ENCODE measurements around the gene CYP1A1.
"Not testable (repeated sequence)": the region's sequence is repeated elsewhere in the genome, so short reads cannot be mapped to it uniquely, and the experiment has no call there.

CYP1A1 gene

DNA sequence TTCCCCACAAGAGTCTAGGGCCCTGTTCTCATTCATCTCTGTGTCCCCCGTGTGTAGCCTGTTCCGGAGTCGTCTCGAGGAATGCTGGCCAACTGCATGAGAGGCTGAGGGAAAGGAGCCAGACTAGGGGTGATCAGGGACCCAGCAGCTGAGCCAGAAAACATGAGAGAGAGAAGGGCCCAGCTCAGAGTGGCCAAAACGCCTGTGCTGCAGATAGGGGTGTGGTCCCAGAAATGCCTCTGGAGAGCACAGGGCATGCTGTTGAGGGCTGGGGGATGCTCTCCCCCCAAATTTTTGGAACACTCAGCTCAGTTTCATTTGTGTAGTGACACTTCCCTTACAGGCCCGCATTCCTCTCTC lies 37.4 kb upstream of the CYP1A1 start:
- Histone ChIP-seq H3K9me3 (ENCODE audit: control insufficient read depth, low read length) (no peaks in the 10 kb centered on the region), H3K27ac (ENCODE audit: low read depth, low read length, severe bottlenecking) (no peak overlapping the region), H3K4me3 (ENCODE audit: extremely low read depth, insufficient read depth, low read length, poor library complexity, severe bottlenecking) (no peak overlapping the region), H3K4me1 (ENCODE audit: control insufficient read depth, insufficient read depth, low read length, poor library complexity, severe bottlenecking) (no peaks in the 10 kb centered on the region), H3K36me3 (ENCODE audit: control insufficient read depth, insufficient read depth, low read length) (no peaks in the 10 kb centered on the region)
- WGBS, 2 experiments (ENCODE audit: insufficient coverage in 2 of 2) = 72% methylated on average over 5 of the region's 6 CpGs; no CpG with 5 or more reads in 1 of the 2 experiments

- H3K36me3 ChIP-seq (ENCODE audit: control insufficient read depth, insufficient read depth, low read length) = no peaks in the 10 kb centered on the region
- no peaks in the 10 kb centered on the region for H3K4me1 ChIP-seq (ENCODE audit: control insufficient read depth, insufficient read depth, low read length, poor library complexity, severe bottlenecking)
- WGBS, 2 experiments (ENCODE audit: insufficient coverage in 2 of 2) = 98 to 100% methylated on average over 5 of the region's 8 CpGs
- no peak overlapping the region for H3K27ac ChIP-seq (ENCODE audit: low read depth, low read length, severe bottlenecking)
- no peak overlapping the region for H3K4me3 ChIP-seq (ENCODE audit: extremely low read depth, insufficient read depth, low read length, poor library complexity, severe bottlenecking)
- no peaks in the 10 kb centered on the region for H3K9me3 ChIP-seq (ENCODE audit: control insufficient read depth, low read length)
Measured at GRCh38 chr15:74758736-74759135, 33.4 kb upstream of the CYP1A1 start.

- Histone ChIP-seq H3K9me3 (ENCODE audit: control insufficient read depth, low read length) (no peaks in the 10 kb centered on the region), H3K4me3 (ENCODE audit: extremely low read depth, insufficient read depth, low read length, poor library complexity, severe bottlenecking) (no peak overlapping the region), H3K27ac (ENCODE audit: low read depth, low read length, severe bottlenecking) (no peak overlapping the region), H3K4me1 (ENCODE audit: control insufficient read depth, insufficient read depth, low read length, poor library complexity, severe bottlenecking) (peaks cover 12% of the 10 kb centered on the region), H3K36me3 (ENCODE audit: control insufficient read depth, insufficient read depth, low read length) (no peaks in the 10 kb centered on the region)
- 93 to 96% methylated on average over 20 of the region's 20 CpGs for WGBS, 2 experiments (ENCODE audit: insufficient coverage in 2 of 2)
Measured at GRCh38 chr15:74754593-74755215, 29.4 kb upstream of the CYP1A1 start.

DNA sequence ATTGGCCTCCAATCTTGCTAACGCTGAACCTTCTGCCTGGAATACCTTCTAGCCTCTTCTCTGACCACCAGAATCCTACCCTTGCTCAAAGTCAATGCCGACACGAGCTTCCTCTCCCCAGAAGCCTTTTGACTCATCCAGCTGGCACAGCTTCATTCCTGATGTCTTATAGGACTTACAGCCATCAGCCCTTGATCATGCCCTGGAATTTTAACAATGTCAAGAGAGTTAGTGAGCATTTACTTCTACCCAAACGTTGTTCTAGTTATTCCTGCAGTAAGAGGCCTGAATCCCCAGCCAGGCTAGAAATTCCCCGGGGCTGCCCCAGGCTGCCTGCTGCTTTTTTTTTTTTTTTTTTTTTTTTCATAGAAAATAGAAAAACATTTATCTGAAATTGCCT lies 27.2 kb upstream of the CYP1A1 start:
- H3K4me3 ChIP-seq (ENCODE audit: extremely low read depth, insufficient read depth, low read length, poor library complexity, severe bottlenecking) = no peak overlapping the region
- no peak overlapping the region for H3K27ac ChIP-seq (ENCODE audit: low read depth, low read length, severe bottlenecking)
- no peaks in the 10 kb centered on the region for H3K9me3 ChIP-seq (ENCODE audit: control insufficient read depth, low read length)
- no peaks in the 10 kb centered on the region for H3K36me3 ChIP-seq (ENCODE audit: control insufficient read depth, insufficient read depth, low read length)
- peaks cover 12% of the 10 kb centered on the region for H3K4me1 ChIP-seq (ENCODE audit: control insufficient read depth, insufficient read depth, low read length, poor library complexity, severe bottlenecking)
- WGBS, 2 experiments (ENCODE audit: insufficient coverage in 2 of 2) = 62 to 84% methylated on average over 3 to 4 of the region's 5 CpGs

GRCh38 chr15:74752011-74752410 lies 26.7 kb upstream of the CYP1A1 start:
- 83 to 84% methylated on average over 8 of the region's 8 CpGs for WGBS, 2 experiments (ENCODE audit: insufficient coverage in 2 of 2)
- H3K27ac ChIP-seq (ENCODE audit: low read depth, low read length, severe bottlenecking) = no peak overlapping the region

GRCh38 chr15:74750751-74751150 lies 25.4 kb upstream of the CYP1A1 start:
- no peaks in the 10 kb centered on the region for H3K9me3 ChIP-seq (ENCODE audit: control insufficient read depth, low read length)
- H3K4me3 ChIP-seq (ENCODE audit: extremely low read depth, insufficient read depth, low read length, poor library complexity, severe bottlenecking) = no peak overlapping the region
- peaks cover 12% of the 10 kb centered on the region for H3K4me1 ChIP-seq (ENCODE audit: control insufficient read depth, insufficient read depth, low read length, poor library complexity, severe bottlenecking)
- no peak overlapping the region for H3K27ac ChIP-seq (ENCODE audit: low read depth, low read length, severe bottlenecking)
- H3K36me3 ChIP-seq (ENCODE audit: control insufficient read depth, insufficient read depth, low read length) = no peaks in the 10 kb centered on the region
- 27 to 40% methylated on average over 1 of the region's 2 CpGs for WGBS, 2 experiments (ENCODE audit: insufficient coverage in 2 of 2)

More at GRCh38 chr15:74752011-74752410, 26.7 kb upstream of the CYP1A1 start:
- H3K4me3 ChIP-seq (ENCODE audit: extremely low read depth, insufficient read depth, low read length, poor library complexity, severe bottlenecking) = no peak overlapping the region
- H3K36me3 ChIP-seq (ENCODE audit: control insufficient read depth, insufficient read depth, low read length) = no peaks in the 10 kb centered on the region
- H3K4me1 ChIP-seq (ENCODE audit: control insufficient read depth, insufficient read depth, low read length, poor library complexity, severe bottlenecking) = peaks cover 12% of the 10 kb centered on the region
- H3K9me3 ChIP-seq (ENCODE audit: control insufficient read depth, low read length) = no peaks in the 10 kb centered on the region

GRCh38 chr15:74749832-74750231 lies 24.5 kb upstream of the CYP1A1 start:
- WGBS, 2 experiments (ENCODE audit: insufficient coverage in 2 of 2) = 93 to 94% methylated on average over 15 to 20 of the region's 20 CpGs
- H3K36me3 ChIP-seq (ENCODE audit: control insufficient read depth, insufficient read depth, low read length) = no peaks in the 10 kb centered on the region
- no peaks in the 10 kb centered on the region for H3K9me3 ChIP-seq (ENCODE audit: control insufficient read depth, low read length)
- H3K27ac ChIP-seq (ENCODE audit: low read depth, low read length, severe bottlenecking) = no peak overlapping the region
- H3K4me1 ChIP-seq (ENCODE audit: control insufficient read depth, insufficient read depth, low read length, poor library complexity, severe bottlenecking) = peaks cover 12% of the 10 kb centered on the region
- H3K4me3 ChIP-seq (ENCODE audit: extremely low read depth, insufficient read depth, low read length, poor library complexity, severe bottlenecking) = no peak overlapping the region

GRCh38 chr15:74748322-74748946 lies 23.1 kb upstream of the CYP1A1 start, which contains the start of gene CYP1A2:
Gene CYP1A2, plus strand, starts transcription at chr15:74748845. Its CDS starts 894 bp downstream, at chr15:74749739.
- H3K27ac ChIP-seq (ENCODE audit: low read depth, low read length, severe bottlenecking) = no peak within 1 kb of the TSS
- peaks cover 12% of the 10 kb centered on the region for H3K4me1 ChIP-seq (ENCODE audit: control insufficient read depth, insufficient read depth, low read length, poor library complexity, severe bottlenecking)
- WGBS, 2 experiments (ENCODE audit: insufficient coverage in 2 of 2) = 70% methylated on average over 2 of the region's 3 CpGs; no CpG with 5 or more reads in 1 of the 2 experiments
- H3K4me3 ChIP-seq (ENCODE audit: extremely low read depth, insufficient read depth, low read length, poor library complexity, severe bottlenecking) = no peak within 1 kb of the TSS
- H3K9me3 ChIP-seq (ENCODE audit: control insufficient read depth, low read length) = no peaks in the 10 kb centered on the region
- no peaks in the 10 kb centered on the region for H3K36me3 ChIP-seq (ENCODE audit: control insufficient read depth, insufficient read depth, low read length)

DNA sequence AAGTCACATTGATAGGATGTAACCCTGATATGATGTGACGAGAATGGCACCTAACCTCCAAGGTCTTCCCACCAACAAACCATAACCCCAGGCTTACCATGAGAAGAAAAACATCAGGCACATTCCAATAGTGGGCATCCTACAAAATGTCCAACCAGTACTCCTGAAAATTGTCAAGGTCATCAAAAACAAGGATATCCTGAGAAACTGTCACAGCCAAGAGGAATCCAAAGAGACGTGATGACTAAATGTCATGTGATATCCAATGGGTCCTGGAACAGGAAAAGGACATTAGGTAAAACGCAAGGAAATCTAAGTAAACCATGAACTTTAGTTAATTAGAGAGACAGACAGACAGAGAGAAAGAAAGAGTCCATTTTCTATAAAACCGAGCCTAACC lies 21.1 kb upstream of the CYP1A1 start:
- H3K36me3 ChIP-seq (ENCODE audit: control insufficient read depth, insufficient read depth, low read length) = no peaks in the 10 kb centered on the region
- no peaks in the 10 kb centered on the region for H3K4me1 ChIP-seq (ENCODE audit: control insufficient read depth, insufficient read depth, low read length, poor library complexity, severe bottlenecking)
- H3K9me3 ChIP-seq (ENCODE audit: control insufficient read depth, low read length) = peaks cover 6% of the 10 kb centered on the region
- 87 to 100% methylated on average over 2 to 3 of the region's 4 CpGs for WGBS, 2 experiments (ENCODE audit: insufficient coverage in 2 of 2)
- no peak overlapping the region for H3K27ac ChIP-seq (ENCODE audit: low read depth, low read length, severe bottlenecking)
- H3K4me3 ChIP-seq (ENCODE audit: extremely low read depth, insufficient read depth, low read length, poor library complexity, severe bottlenecking) = no peak overlapping the region

GRCh38 chr15:74742422-74742821 lies 17.1 kb upstream of the CYP1A1 start:
- no peaks in the 10 kb centered on the region for H3K4me1 ChIP-seq (ENCODE audit: control insufficient read depth, insufficient read depth, low read length, poor library complexity, severe bottlenecking)
- no peak overlapping the region for H3K27ac ChIP-seq (ENCODE audit: low read depth, low read length, severe bottlenecking)
- no peak overlapping the region for H3K4me3 ChIP-seq (ENCODE audit: extremely low read depth, insufficient read depth, low read length, poor library complexity, severe bottlenecking)
- 89 to 94% methylated on average over 5 of the region's 5 CpGs for WGBS, 2 experiments (ENCODE audit: insufficient coverage in 2 of 2)
- no peaks in the 10 kb centered on the region for H3K36me3 ChIP-seq (ENCODE audit: control insufficient read depth, insufficient read depth, low read length)
- peaks cover 6% of the 10 kb centered on the region for H3K9me3 ChIP-seq (ENCODE audit: control insufficient read depth, low read length)

DNA sequence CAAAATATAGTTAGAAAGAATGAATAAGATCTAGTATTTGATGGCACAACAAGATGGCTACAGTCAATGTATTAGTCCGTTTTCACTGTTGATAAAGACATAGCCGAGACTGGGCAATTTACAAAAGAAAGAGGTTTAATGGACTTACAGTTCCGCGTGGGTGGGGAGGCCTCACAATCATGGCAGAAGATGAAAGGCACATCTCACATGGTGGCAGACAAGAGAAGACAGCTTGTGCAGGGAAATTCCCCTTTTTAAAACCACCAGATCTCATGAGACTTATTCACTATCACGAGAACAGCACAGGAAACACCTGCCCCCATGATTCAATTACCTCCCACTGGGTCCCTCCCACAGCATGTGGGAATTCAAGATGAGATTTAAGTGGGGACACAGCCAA lies 12.9 kb upstream of the CYP1A1 start:
- not testable (repeated sequence) for H3K4me3 ChIP-seq (ENCODE audit: extremely low read depth, insufficient read depth, low read length, poor library complexity, severe bottlenecking); H3K36me3 ChIP-seq (ENCODE audit: control insufficient read depth, insufficient read depth, low read length); H3K27ac ChIP-seq (ENCODE audit: low read depth, low read length, severe bottlenecking); H3K4me1 ChIP-seq (ENCODE audit: control insufficient read depth, insufficient read depth, low read length, poor library complexity, severe bottlenecking); H3K9me3 ChIP-seq (ENCODE audit: control insufficient read depth, low read length)
- 73 to 82% methylated on average over 4 of the region's 5 CpGs for WGBS, 2 experiments (ENCODE audit: insufficient coverage in 2 of 2)

All from mesodermal cell (in vitro differentiated cells).